ENCODE results near the gene LAMA4. TPM values are rescaled to one million over a fixed set of nuclear protein-coding genes. Genes with fewer than 3 reads are reported as not detected.

LAMA4 gene
- total and polyA plus RNA-seq, 4 donors, result 28.4 to 261 (median 79.8) TPM

DNA sequence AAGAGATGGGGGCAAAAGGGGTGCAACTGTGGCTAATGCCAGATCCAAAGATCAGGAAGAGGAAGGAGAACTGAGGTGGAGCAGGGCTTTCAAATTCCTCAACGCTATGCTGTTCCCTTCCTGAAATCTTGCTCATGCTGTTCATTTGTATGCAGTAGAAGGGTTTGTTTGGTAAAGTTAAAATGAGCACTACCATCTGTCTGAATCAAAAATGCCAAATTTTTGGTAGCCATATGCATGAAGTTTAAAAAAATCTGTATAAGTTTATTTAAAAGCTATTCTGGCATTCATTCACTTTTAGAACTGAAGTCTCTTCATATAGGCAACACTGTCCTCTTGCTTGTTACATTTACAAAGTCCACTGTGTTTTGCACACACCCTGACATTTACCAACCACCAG is 84.8 kb downstream of the LAMA4 start:
- WGBS, 2 donors, result 79 to 86% methylated on average over 1 of the region's 1 CpG
- ATAC-seq (ENCODE audit: insufficient read depth, low FRiP score) (no peak), DNase-seq (no peak)
- H3K27ac ChIP-seq (ENCODE audit: low read depth in 1 of 2, low read length in 1 of 2), result no peak overlapping the region
- no peak overlapping the region for H3K9ac ChIP-seq (ENCODE audit: insufficient read depth in 1 of 2, low read length in 2 of 2)
- H3K4me1 ChIP-seq (ENCODE audit: control insufficient read depth in 5 of 5, insufficient read depth in 5 of 5, low read length in 5 of 5), result no peaks in the 10 kb centered on the region
- no peaks in the 10 kb centered on the region for H3K9me3 ChIP-seq (ENCODE audit: control insufficient read depth in 4 of 4, insufficient read depth in 3 of 4, low read length in 3 of 4)
- no peaks in the 10 kb centered on the region for H3K27me3 ChIP-seq (ENCODE audit: control insufficient read depth in 3 of 3, insufficient read depth in 3 of 3, low read length in 2 of 3)
- TF ChIP-seq CTCF (IDR thresholded peaks at IDR 0.05; ENCODE audit: control extremely low read depth, extremely low read depth), result no peak
- H3K4me3 ChIP-seq, result no peak overlapping the region
- peaks cover 7 to 80% (median 33%) of the 10 kb centered on the region in 4 donors for H3K36me3 ChIP-seq (ENCODE audit: control insufficient read depth in 4 of 4, insufficient read depth in 4 of 4, low read length in 4 of 4)

DNA sequence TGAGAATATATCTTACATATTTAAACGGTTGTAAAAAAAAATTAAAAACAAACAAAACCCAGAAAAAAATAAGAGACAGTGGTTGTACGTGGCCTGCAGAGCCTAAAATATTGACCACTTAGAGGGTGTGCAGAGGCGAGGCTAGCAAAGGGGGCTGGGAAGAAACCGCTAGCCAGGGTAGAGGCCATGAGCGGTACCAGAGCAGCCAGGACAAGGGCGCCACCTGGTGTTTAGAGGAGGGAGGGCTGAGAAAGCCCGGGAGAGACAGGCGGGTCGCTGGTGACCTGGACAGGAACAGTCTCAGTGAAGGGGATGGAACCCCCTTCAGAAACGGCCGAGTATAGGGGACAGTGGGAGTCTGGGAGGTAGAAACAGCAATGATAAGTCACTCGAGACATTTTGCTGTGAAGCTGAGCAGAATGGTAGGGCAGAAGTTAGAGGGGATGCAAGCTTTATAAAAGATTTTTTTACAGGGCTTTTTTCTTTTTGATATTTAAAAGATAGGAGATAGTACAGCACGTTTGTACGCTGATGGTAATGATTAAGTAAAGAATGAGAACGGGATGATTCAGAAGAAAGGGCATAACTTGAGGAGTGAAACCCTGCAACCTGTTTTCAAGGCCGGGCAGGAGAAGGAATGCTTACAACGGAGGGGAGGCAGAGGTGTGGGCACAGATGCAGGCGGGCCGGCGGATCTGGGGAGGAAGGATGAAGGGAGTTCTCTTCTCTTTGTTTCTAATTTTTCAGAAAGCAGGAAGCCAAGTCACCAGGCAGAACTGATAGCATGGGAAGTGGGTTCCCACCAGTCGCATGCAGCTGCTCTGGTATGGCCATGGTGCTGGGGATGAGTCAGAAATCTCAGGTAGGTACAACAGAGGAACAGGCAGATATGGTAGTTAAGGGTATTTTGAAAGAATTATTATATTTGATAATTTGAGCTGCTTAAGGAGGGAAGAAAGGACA is 90.8 kb downstream of the LAMA4 start:
- ATAC-seq (ENCODE audit: insufficient read depth, low FRiP score) (peak; percentile 89), DNase-seq (peak; percentile 48 to 64 (median 49))
- no peaks in the 10 kb centered on the region for H3K9me3 ChIP-seq (ENCODE audit: control insufficient read depth in 4 of 4, insufficient read depth in 3 of 4, low read length in 3 of 4)
- H3K9ac ChIP-seq (ENCODE audit: insufficient read depth in 1 of 2, low read length in 2 of 2), result no peak overlapping the region
- TF ChIP-seq CTCF (IDR thresholded peaks at IDR 0.05; ENCODE audit: control extremely low read depth, extremely low read depth), result peak; percentile 67
- H3K27me3 ChIP-seq (ENCODE audit: control insufficient read depth in 3 of 3, insufficient read depth in 3 of 3, low read length in 2 of 3), result no peaks in the 10 kb centered on the region
- 11 to 41% methylated on average over 21 of the region's 21 CpGs for WGBS, 2 donors
- H3K36me3 ChIP-seq (ENCODE audit: control insufficient read depth in 4 of 4, insufficient read depth in 4 of 4, low read length in 4 of 4), result peaks cover 6 to 79% (median 41%) of the 10 kb centered on the region in 4 donors
- no peak overlapping the region for H3K27ac ChIP-seq (ENCODE audit: low read depth in 1 of 2, low read length in 1 of 2)
- no peak overlapping the region for H3K4me3 ChIP-seq
- no peaks in the 10 kb centered on the region for H3K4me1 ChIP-seq (ENCODE audit: control insufficient read depth in 5 of 5, insufficient read depth in 5 of 5, low read length in 5 of 5)

DNA sequence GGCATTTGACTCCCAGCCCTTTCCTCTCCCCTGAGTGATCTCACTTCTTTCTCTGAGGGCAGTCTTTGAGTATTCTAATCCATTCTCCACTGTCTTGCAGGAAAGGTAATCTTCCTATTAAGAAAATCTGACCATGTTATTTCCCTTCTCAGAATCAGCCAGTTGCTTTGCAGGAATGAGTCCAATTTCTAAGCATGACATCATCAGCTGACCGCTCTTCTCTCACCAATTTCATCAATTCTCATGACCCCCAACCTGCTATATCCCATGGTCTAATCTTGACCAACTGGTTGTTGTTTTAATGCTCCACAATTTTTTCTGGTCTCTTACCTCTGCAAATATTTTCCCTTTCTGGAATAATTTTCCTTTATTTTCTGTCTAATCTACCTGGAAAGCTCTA is 93.6 kb downstream of the LAMA4 start:
- peak overlapping the region in 1 of 2 donors; percentile 4 for H3K27ac ChIP-seq (ENCODE audit: low read depth in 1 of 2, low read length in 1 of 2)
- no peaks in the 10 kb centered on the region for H3K27me3 ChIP-seq (ENCODE audit: control insufficient read depth in 3 of 3, insufficient read depth in 3 of 3, low read length in 2 of 3)
- WGBS, 2 donors, result 90 to 100% methylated on average over 1 of the region's 1 CpG
- no peaks in the 10 kb centered on the region for H3K4me1 ChIP-seq (ENCODE audit: control insufficient read depth in 5 of 5, insufficient read depth in 5 of 5, low read length in 5 of 5)
- H3K9me3 ChIP-seq (ENCODE audit: control insufficient read depth in 4 of 4, insufficient read depth in 3 of 4, low read length in 3 of 4), result no peaks in the 10 kb centered on the region
- no peak overlapping the region for H3K4me3 ChIP-seq
- DNase-seq (no peak), ATAC-seq (ENCODE audit: insufficient read depth, low FRiP score) (no peak)
- peaks cover 4 to 67% (median 34%) of the 10 kb centered on the region in 4 donors for H3K36me3 ChIP-seq (ENCODE audit: control insufficient read depth in 4 of 4, insufficient read depth in 4 of 4, low read length in 4 of 4)
- TF ChIP-seq CTCF (IDR thresholded peaks at IDR 0.05; ENCODE audit: control extremely low read depth, extremely low read depth), result no peak
- H3K9ac ChIP-seq (ENCODE audit: insufficient read depth in 1 of 2, low read length in 2 of 2), result no peak overlapping the region

All from lung (tissue), 12 donors.